WTC11 (cell line): ENCODE data around the gene FRMD8. TPM values are rescaled to one million over a fixed set of nuclear protein-coding genes. Genes with fewer than 3 reads are reported as not detected.
A peak's percentile ranks its signal among the peaks of the same experiment; 100 is the strongest.

ENCODE experiments used
- ATAC-seq: fragments of 200-7000 bp; cut with Tn5 transposase; 2 replicates; pipeline ENCODE4 v1.10.0; 2021; ENCODE audit warnings: mild to moderate bottlenecking, moderate library complexity
- CTCF ChIA-PET: fragments of 300-600 bp; sonication (Branson Sonifier 250); formaldehyde crosslinking; loops from one replicate; lab custom pipeline; 2021; ENCODE audit warnings: antibody characterized with exemption; lab: Charles Lee
- POLR2A ChIA-PET: fragments of 350-600 bp; sonication (Branson Sonifier 250); formaldehyde crosslinking; loops from one replicate; lab custom pipeline; 2021; ENCODE audit warnings: antibody characterized with exemption; lab: Charles Lee
- DNase-seq: peaks from one replicate; pipeline ENCODE4 v3.0.0; 2021; ENCODE audit warnings: low spot score
- H3K27ac Mint-ChIP-seq: 2 replicates; pipeline ENCODE4 v1.8.0; 2021; ENCODE audit warnings: mixed read lengths
- H3K27me3 Mint-ChIP-seq: 2 replicates; pipeline ENCODE4 v1.8.0; 2021; ENCODE audit warnings: low read depth, mild to moderate bottlenecking, moderate library complexity, mixed read lengths
- H3K36me3 Mint-ChIP-seq: 2 replicates; pipeline ENCODE4 v1.8.0; 2021; ENCODE audit warnings: mixed read lengths
- H3K4me1 Mint-ChIP-seq: 2 replicates; pipeline ENCODE4 v1.8.0; 2022; ENCODE audit warnings: mixed read lengths
- H3K4me3 Mint-ChIP-seq: 2 replicates; pipeline ENCODE4 v1.8.0; 2021; ENCODE audit warnings: mild to moderate bottlenecking, moderate library complexity, mixed read lengths
- H3K9me3 Mint-ChIP-seq: 2 replicates; pipeline ENCODE4 v1.8.0; 2021; ENCODE audit warnings: mixed read lengths
- CREM ChIP-seq: sonication (generic); formaldehyde crosslinking; IDR thresholded peaks from 2 replicates; pipeline ENCODE4 v1.8.1; 2022; ENCODE audit warnings: mild to moderate bottlenecking, missing genetic modification reagents, moderate library complexity
- FOXP1 ChIP-seq: sonication (generic); formaldehyde crosslinking; IDR thresholded peaks from 2 replicates; pipeline ENCODE4 v1.8.0; 2022; ENCODE audit warnings: missing genetic modification reagents, mild to moderate bottlenecking, moderate library complexity, borderline replicate concordance
- HMGA2 ChIP-seq: fragments of 250-450 bp; sonication (Bioruptor Pico); IDR thresholded peaks from 2 replicates; pipeline ENCODE4 v1.4.0; 2021; ENCODE audit warnings: mild to moderate bottlenecking, moderate library complexity
- JUN ChIP-seq: sonication (generic); formaldehyde crosslinking; IDR thresholded peaks from 2 replicates; pipeline ENCODE4 v1.8.0; 2023; ENCODE audit warnings: mild to moderate bottlenecking, missing genetic modification reagents
- MLX ChIP-seq: sonication (generic); formaldehyde crosslinking; IDR thresholded peaks from 2 replicates; pipeline ENCODE4 v1.8.1; 2023; ENCODE audit warnings: mild to moderate bottlenecking, missing genetic modification reagents, moderate library complexity
- NR3C1 ChIP-seq: sonication (generic); formaldehyde crosslinking; conservative IDR thresholded peaks from 2 replicates; pipeline ENCODE4 v1.8.1; 2023; ENCODE audit warnings: low read depth, mild to moderate bottlenecking, missing genetic modification reagents
- RELA ChIP-seq: sonication (generic); formaldehyde crosslinking; IDR thresholded peaks from 2 replicates; pipeline ENCODE4 v1.8.1; 2022; ENCODE audit warnings: missing genetic modification reagents, mild to moderate bottlenecking, borderline replicate concordance
- SP1 ChIP-seq: sonication (generic); formaldehyde crosslinking; conservative IDR thresholded peaks from 2 replicates; pipeline ENCODE4 v1.8.1; 2022; ENCODE audit warnings: missing genetic modification reagents
- STAT6 ChIP-seq: sonication (generic); formaldehyde crosslinking; conservative IDR thresholded peaks from 2 replicates; pipeline ENCODE4 v1.8.1; 2023; ENCODE audit warnings: mild to moderate bottlenecking, low read depth, missing genetic modification reagents, moderate library complexity
- USF2 ChIP-seq: sonication (generic); formaldehyde crosslinking; IDR thresholded peaks from 2 replicates; pipeline ENCODE4 v1.8.1; 2023; ENCODE audit warnings: mild to moderate bottlenecking, missing genetic modification reagents, moderate library complexity
- ZNF121 ChIP-seq: sonication (generic); formaldehyde crosslinking; IDR thresholded peaks from 2 replicates; pipeline ENCODE4 v1.8.0; 2023; ENCODE audit warnings: missing genetic modification reagents
- ZNF219 ChIP-seq: sonication (generic); formaldehyde crosslinking; IDR thresholded peaks from 2 replicates; pipeline ENCODE4 v1.8.0; 2023; ENCODE audit warnings: missing genetic modification reagents, mild to moderate bottlenecking, borderline replicate concordance
- ZNF416 ChIP-seq: fragments of 250-450 bp; sonication (Bioruptor Pico); IDR thresholded peaks from 2 replicates; pipeline ENCODE4 v1.9.0; 2021; ENCODE audit warnings: mild to moderate bottlenecking, inconsistent platforms
- ZNF532 ChIP-seq: fragments of 250-450 bp; sonication (Bioruptor Pico); IDR thresholded peaks from 2 replicates; pipeline ENCODE4 v1.9.0; 2021; ENCODE audit warnings: mild to moderate bottlenecking, borderline replicate concordance
- total RNA-seq: library from RNA; stranded (reverse); gene quantifications from 3 replicates; pipeline ENCODE4 v1.2.3, GENCODE V29; 2021
- TF ChIP-seq, protein P1 (sequence below): sonication (generic); formaldehyde crosslinking; IDR thresholded peaks from 2 replicates; pipeline ENCODE4 v1.8.1; 2022; ENCODE audit warnings: mild to moderate bottlenecking, moderate library complexity, missing genetic modification reagents

Gene FRMD8
- total RNA-seq, 1 experiment from 2014 or later: 23.7 TPM

GRCh38 chr11:65454311-65454695 lies 67.9 kb downstream of the FRMD8 start:
- Mint-ChIP-seq H3K27me3 (peaks cover 76% of the 10 kb centered on the region), H3K36me3 (peaks cover 10% of the 10 kb centered on the region), H3K4me3 (peak overlapping the region; percentile 72), H3K9me3 (peaks cover 9% of the 10 kb centered on the region), H3K27ac (no peak overlapping the region), H3K4me1 (peaks cover 16% of the 10 kb centered on the region)
- ChIA-PET POLR2A (interaction anchor here (1.4 kb wide), 1 partner anchor 45 kb away, joined by 5 read pairs; the partner anchor contains the start of gene MALAT1), CTCF (interaction anchor here (1.7 kb wide), 1 partner anchor 22 kb away, joined by 4 read pairs; no protein-coding TSS in a partner anchor)
- no peak for DNase-seq
- no peak for ATAC-seq
- TF ChIP-seq ZNF416 (no peak), JUN (no peak), ZNF532 (CRISPR knock-in tag) (no peak), RELA (no peak), CREM (no peak), STAT6 (CRISPR knock-in tag) (no peak), ZNF121 (CRISPR knock-in tag) (no peak), NR3C1 (CRISPR knock-in tag) (no peak)
- TF ChIP-seq, protein P1, sequence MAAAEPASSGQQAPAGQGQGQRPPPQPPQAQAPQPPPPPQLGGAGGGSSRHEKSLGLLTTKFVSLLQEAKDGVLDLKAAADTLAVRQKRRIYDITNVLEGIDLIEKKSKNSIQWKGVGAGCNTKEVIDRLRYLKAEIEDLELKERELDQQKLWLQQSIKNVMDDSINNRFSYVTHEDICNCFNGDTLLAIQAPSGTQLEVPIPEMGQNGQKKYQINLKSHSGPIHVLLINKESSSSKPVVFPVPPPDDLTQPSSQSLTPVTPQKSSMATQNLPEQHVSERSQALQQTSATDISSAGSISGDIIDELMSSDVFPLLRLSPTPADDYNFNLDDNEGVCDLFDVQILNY: no peak

- POLR2A ChIA-PET: interaction anchor here (0.9 to 1.4 kb wide), 5 partner anchors 11 to 51 kb away, joined by 3 to 5 read pairs (median 4); partner anchors contain the start of gene MALAT1
- H3K27me3 Mint-ChIP-seq: peaks cover 80% of the 10 kb centered on the region
- ATAC-seq: peak; percentile 83
These were observed 68.4 kb downstream of the FRMD8 start for GRCh38 chr11:65454696-65455456.

More at GRCh38 chr11:65454696-65455456, 68.4 kb downstream of the FRMD8 start:
- Mint-ChIP-seq H3K27ac (no peak overlapping the region), H3K36me3 (peaks cover 8% of the 10 kb centered on the region), H3K9me3 (peaks cover 6% of the 10 kb centered on the region; the same call in 1 of the 2 replicates), H3K4me3 (peak overlapping the region; percentile 72), H3K4me1 (peaks cover 21% of the 10 kb centered on the region)
- CTCF ChIA-PET: interaction anchor here (0.7 to 1.7 kb wide), 9 partner anchors 9 to 88 kb away, joined by 3 to 9 read pairs (median 3); no protein-coding TSS in a partner anchor
- peak; percentile 73 for TF ChIP-seq SP1
- TF ChIP-seq MLX: no peak
- peak; percentile 69; the same call in 1 of the 2 replicates for TF ChIP-seq FOXP1 (CRISPR knock-in tag)
- TF ChIP-seq CREM: no peak
- no peak for TF ChIP-seq ZNF219
- TF ChIP-seq HMGA2: no peak
- no peak for TF ChIP-seq USF2 (CRISPR knock-in tag)
- TF ChIP-seq ZNF121 (CRISPR knock-in tag): peak; percentile 77
- peak; percentile 92 for DNase-seq
